PC-3 (cell line): ENCODE data around the gene JUNB.

ENCODE experiments used
- EZH2 ChIP-seq: fragments of 300-600 bp; sonication (generic); IDR thresholded peaks from one replicate; pipeline ENCODE4 v1.6.1; 2017; ENCODE audit warnings: antibody characterized with exemption, mild to moderate bottlenecking, low read length; ENCODE audit not compliant: unreplicated experiment
- TF ChIP-seq, protein P1 (sequence below): fragments of 300-600 bp; sonication (generic); conservative IDR thresholded peaks from 2 replicates; pipeline ENCODE4 v1.5.1; 2017; ENCODE audit warnings: antibody characterized with exemption, low read depth, mild to moderate bottlenecking, low read length

DNA sequence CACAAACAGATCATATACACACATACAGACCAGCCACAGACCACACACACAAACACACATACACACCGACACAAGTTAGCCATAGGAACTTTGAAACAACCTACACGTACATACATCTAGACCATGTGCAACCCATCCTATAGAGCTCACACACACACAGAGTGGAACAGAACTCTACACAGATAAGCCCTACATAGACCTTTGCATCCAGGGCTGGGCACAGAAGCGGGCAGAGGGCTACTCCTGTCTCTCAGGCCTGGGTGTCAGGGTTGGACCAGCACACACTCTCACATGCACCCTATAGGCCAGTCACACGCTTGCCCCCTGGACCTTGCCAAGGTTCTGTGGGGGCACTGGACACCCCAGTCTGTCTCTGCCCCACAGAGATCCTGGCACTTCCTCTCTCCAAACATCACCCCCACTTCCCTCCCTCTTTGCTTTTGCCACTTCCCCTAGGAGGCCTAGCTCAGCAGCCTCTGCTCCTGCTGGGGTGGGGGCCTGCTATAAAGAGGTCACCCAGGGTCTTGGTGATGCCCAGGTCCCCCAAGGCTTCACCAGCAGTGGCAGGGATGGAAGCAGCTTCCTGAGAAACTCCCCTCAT, 5.8 kb upstream of the JUNB start:
- TF ChIP-seq, protein P1, sequence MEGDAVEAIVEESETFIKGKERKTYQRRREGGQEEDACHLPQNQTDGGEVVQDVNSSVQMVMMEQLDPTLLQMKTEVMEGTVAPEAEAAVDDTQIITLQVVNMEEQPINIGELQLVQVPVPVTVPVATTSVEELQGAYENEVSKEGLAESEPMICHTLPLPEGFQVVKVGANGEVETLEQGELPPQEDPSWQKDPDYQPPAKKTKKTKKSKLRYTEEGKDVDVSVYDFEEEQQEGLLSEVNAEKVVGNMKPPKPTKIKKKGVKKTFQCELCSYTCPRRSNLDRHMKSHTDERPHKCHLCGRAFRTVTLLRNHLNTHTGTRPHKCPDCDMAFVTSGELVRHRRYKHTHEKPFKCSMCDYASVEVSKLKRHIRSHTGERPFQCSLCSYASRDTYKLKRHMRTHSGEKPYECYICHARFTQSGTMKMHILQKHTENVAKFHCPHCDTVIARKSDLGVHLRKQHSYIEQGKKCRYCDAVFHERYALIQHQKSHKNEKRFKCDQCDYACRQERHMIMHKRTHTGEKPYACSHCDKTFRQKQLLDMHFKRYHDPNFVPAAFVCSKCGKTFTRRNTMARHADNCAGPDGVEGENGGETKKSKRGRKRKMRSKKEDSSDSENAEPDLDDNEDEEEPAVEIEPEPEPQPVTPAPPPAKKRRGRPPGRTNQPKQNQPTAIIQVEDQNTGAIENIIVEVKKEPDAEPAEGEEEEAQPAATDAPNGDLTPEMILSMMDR: no peak
- no peak for TF ChIP-seq EZH2
